ENCODE results near the gene SGPP2. TPM values are rescaled to one million over a fixed set of nuclear protein-coding genes. Genes with fewer than 3 reads are reported as not detected.

Gene SGPP2, protein sequence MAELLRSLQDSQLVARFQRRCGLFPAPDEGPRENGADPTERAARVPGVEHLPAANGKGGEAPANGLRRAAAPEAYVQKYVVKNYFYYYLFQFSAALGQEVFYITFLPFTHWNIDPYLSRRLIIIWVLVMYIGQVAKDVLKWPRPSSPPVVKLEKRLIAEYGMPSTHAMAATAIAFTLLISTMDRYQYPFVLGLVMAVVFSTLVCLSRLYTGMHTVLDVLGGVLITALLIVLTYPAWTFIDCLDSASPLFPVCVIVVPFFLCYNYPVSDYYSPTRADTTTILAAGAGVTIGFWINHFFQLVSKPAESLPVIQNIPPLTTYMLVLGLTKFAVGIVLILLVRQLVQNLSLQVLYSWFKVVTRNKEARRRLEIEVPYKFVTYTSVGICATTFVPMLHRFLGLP
- total RNA-seq = 10 to 100 TPM in 1 of 2 donors, 1 to 10 TPM in 1; 2.1 to 13.0 TPM

DNA sequence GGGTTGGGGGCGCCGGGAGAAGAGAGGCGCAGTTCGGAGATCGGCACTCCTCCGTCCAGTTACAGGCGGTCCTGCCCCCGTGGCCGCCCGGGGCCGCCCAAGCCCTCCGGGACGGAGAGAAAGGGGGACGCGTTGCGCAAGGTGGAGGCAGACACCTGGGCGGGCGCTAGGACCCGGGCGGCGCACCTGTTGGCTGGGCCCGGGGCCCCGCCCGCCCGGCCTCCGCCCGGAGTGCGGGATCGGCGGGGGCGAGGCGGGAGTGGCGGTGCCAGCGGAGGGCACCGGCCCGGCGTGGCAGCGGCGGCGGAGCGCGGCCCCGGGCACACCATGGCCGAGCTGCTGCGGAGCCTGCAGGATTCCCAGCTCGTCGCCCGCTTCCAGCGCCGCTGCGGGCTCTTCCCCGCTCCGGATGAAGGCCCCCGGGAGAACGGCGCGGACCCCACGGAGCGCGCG, at the start of gene SGPP2:
Gene SGPP2, plus strand, starts transcription at position 268 of the 453 bp plus-strand sequence. Its CDS starts 60 bp downstream, at position 328.
- TF ChIP-seq, protein P1, sequence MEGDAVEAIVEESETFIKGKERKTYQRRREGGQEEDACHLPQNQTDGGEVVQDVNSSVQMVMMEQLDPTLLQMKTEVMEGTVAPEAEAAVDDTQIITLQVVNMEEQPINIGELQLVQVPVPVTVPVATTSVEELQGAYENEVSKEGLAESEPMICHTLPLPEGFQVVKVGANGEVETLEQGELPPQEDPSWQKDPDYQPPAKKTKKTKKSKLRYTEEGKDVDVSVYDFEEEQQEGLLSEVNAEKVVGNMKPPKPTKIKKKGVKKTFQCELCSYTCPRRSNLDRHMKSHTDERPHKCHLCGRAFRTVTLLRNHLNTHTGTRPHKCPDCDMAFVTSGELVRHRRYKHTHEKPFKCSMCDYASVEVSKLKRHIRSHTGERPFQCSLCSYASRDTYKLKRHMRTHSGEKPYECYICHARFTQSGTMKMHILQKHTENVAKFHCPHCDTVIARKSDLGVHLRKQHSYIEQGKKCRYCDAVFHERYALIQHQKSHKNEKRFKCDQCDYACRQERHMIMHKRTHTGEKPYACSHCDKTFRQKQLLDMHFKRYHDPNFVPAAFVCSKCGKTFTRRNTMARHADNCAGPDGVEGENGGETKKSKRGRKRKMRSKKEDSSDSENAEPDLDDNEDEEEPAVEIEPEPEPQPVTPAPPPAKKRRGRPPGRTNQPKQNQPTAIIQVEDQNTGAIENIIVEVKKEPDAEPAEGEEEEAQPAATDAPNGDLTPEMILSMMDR (IDR thresholded peaks at IDR 0.05) = no peak
- no peak for DNase-seq (ENCODE audit: low spot score)
- H3K4me1 ChIP-seq = peaks cover 0 to 14% of the 10 kb centered on the region in 2 donors
- H3K4me3 ChIP-seq = peak within 1 kb of the TSS; percentile 59 to 66
- H3K9me3 ChIP-seq = no peaks in the 10 kb centered on the region
- H3K27me3 ChIP-seq = no peaks in the 10 kb centered on the region
- no peaks in the 10 kb centered on the region for H3K36me3 ChIP-seq
- H3K27ac ChIP-seq = peak within 1 kb of the TSS in 1 of 2 donors; percentile 26

DNA sequence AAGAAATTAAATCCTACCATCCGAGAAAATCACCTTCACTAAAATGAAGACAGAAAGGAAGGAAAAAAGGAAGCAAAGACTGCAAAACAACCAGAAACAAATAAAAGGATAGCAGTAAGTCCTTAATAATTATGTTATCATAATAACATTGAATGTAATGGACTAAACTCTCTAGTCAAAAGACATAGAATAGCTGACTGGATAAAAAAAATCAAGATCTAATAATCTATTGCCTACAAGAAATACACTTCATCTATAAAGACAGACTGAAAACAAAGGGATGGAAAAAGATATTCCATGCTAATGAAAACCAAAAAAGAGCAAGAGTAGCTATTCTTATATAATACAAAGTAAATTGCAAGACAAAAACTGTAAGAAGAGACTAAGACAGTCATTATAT, 48.5 kb upstream of the SGPP2 start:
- no peak for DNase-seq (ENCODE audit: low spot score)
- no peaks in the 10 kb centered on the region for H3K4me1 ChIP-seq

DNA sequence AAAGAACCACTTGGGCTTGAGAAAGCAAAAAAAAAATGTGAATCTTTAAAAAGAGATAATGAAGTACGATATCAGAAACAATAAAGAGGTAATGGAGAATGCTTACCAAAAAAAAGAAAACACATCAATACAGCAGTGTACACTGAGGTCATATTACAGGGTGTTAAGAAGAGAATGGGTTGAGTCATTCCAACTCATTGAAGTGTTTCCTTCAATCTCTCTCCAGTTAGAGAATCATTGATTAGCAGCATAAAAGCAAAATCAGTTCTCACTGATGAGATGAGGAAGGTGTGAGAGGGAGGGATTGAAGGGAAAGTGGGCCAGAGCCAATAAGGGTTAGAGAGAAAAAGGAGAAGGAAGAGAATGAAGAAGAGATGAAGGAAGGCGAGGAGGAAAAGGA, 43.9 kb upstream of the SGPP2 start:
- Histone ChIP-seq H3K27ac (no peak overlapping the region), H3K4me3 (no peak overlapping the region), H3K27me3 (no peaks in the 10 kb centered on the region), H3K36me3 (no peaks in the 10 kb centered on the region), H3K9me3 (no peaks in the 10 kb centered on the region), H3K4me1 (no peaks in the 10 kb centered on the region)
- DNase-seq (ENCODE audit: low spot score) = no peak
- TF ChIP-seq, protein P1 (IDR thresholded peaks at IDR 0.05) = no peak

More for the DNA sequence above, 48.5 kb upstream of the SGPP2 start:
- Histone ChIP-seq H3K4me3 (no peak overlapping the region), H3K9me3 (peaks cover 0 to 8% of the 10 kb centered on the region in 2 donors), H3K36me3 (no peaks in the 10 kb centered on the region), H3K27ac (no peak overlapping the region), H3K27me3 (no peaks in the 10 kb centered on the region)
- TF ChIP-seq, protein P1 (IDR thresholded peaks at IDR 0.05) = no peak

DNA sequence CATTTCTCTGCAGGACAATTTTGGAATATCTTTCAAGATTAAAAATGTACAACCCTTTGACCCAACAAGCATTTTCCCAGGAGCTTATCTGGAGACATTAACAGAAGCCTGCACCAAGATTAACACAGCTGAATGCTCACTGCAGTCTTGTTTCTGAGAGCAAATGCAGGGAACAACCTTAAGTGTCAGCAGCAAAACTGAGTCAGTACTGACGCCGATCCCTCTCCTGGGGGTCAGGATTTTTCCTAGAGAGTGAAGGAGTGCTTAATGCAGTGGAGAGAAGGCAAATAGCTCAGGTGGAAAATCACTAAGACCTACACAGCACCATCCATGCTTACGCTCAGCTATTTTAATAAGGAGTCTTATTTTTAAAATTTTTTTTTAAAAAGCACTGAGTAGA, 42.8 kb upstream of the SGPP2 start:
- Histone ChIP-seq H3K9me3 (no peaks in the 10 kb centered on the region), H3K4me1 (no peaks in the 10 kb centered on the region), H3K4me3 (no peak overlapping the region), H3K27me3 (no peaks in the 10 kb centered on the region), H3K36me3 (no peaks in the 10 kb centered on the region), H3K27ac (no peak overlapping the region)
- DNase-seq (ENCODE audit: low spot score) = no peak
- TF ChIP-seq, protein P1 (IDR thresholded peaks at IDR 0.05) = no peak

DNA sequence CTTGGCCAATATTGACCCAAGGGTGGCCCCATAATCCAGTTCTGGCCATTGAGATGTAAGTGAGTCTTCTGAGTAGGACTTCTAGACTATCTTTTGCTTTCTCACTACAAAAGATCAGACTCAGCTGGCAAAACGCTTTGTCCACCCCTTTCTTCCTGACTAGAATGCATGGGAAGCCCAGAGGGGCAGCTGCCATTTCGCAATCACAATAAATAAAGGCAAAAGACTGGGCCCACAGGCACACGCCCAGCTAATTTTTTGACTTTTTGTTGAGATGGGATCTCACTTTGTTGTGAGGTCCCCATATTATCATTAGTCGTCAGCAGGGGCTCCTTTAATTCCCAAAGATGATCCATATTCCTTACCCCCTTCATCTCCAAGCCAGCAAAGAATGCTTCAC, 41.1 kb upstream of the SGPP2 start:
- no peak for DNase-seq (ENCODE audit: low spot score)
- Histone ChIP-seq H3K27me3 (no peaks in the 10 kb centered on the region), H3K9me3 (no peaks in the 10 kb centered on the region), H3K4me3 (no peak overlapping the region), H3K27ac (no peak overlapping the region), H3K36me3 (no peaks in the 10 kb centered on the region), H3K4me1 (no peaks in the 10 kb centered on the region)
- TF ChIP-seq, protein P1 (IDR thresholded peaks at IDR 0.05) = no peak
